Measurements from ENCODE around the gene VSX2. TPM values are rescaled to one million over a fixed set of nuclear protein-coding genes. Genes with fewer than 3 reads are reported as not detected.
"Not testable (repeated sequence)": the region's sequence is repeated elsewhere in the genome, so short reads cannot be mapped to it uniquely, and the experiment has no call there.

Gene VSX2
- polyA plus RNA-seq, 1 of the 3 experiments (the other 2 are of a cell fraction): not detected

GRCh38 chr14:74270382-74271177 is 31.3 kb downstream of the VSX2 start:
- H3K9ac ChIP-seq; DNase-seq; H3K79me2 ChIP-seq (ENCODE audit: insufficient read depth); POLR2A ChIA-PET; H3K9me3 ChIP-seq; H2AFZ ChIP-seq (ENCODE audit: low read depth); H3K4me3 ChIP-seq (ENCODE audit: low read depth in 2 of 2, low read length in 1 of 2); H3K4me2 ChIP-seq; H3K4me1 ChIP-seq (ENCODE audit: control insufficient read depth in 1 of 2, insufficient read depth in 2 of 2, low read depth in 1 of 2, low read length in 1 of 2); H3K9me2 ChIP-seq; H3K36me3 ChIP-seq (replicated peaks in 1 of 2; ENCODE audit: control insufficient read depth in 1 of 2, insufficient read depth in 2 of 2, low read length in 1 of 2); H4K20me1 ChIP-seq (ENCODE audit: insufficient read depth); H3F3A ChIP-seq (replicated peaks; ENCODE audit: insufficient read depth); H3K27me3 ChIP-seq (ENCODE audit: insufficient read depth): not testable (repeated sequence)
- peak overlapping the region in 1 of 2 experiments; percentile 8; a peak in 2 of 4 replicates for H3K27ac ChIP-seq (ENCODE audit: low read depth in 2 of 2, low read length in 1 of 2)
- 55% methylated on average over 14 of the region's 14 CpGs for WGBS (ENCODE audit: low lambda C conversion rate)
- CTCF ChIA-PET: interaction anchor here (0.8 to 5.9 kb wide), 5 partner anchors 13 to 54 kb away, joined by 3 to 35 read pairs (median 3); no protein-coding TSS in a partner anchor
- TF ChIP-seq FOSL2 (IDR thresholded peaks at IDR 0.05; ENCODE audit: borderline replicate concordance, low read depth) (peak; percentile 59; the same call in 1 of the 2 replicates), RXRA (IDR thresholded peaks at IDR 0.05; ENCODE audit: borderline replicate concordance, low read depth) (peak; percentile 78), JUND (IDR thresholded peaks at IDR 0.05) (peak; percentile 54)

GRCh38 chr14:74271365-74271764 is 32.1 kb downstream of the VSX2 start:
- Histone ChIP-seq H3K27me3 (ENCODE audit: insufficient read depth) (no peaks in the 10 kb centered on the region), H3K27ac (ENCODE audit: low read depth in 2 of 2, low read length in 1 of 2) (no peak overlapping the region), H3K9ac (no peak overlapping the region), H3K36me3 (replicated peaks in 1 of 2; ENCODE audit: control insufficient read depth in 1 of 2, insufficient read depth in 2 of 2, low read length in 1 of 2) (no peaks in the 10 kb centered on the region), H3K79me2 (ENCODE audit: insufficient read depth) (no peaks in the 10 kb centered on the region), H4K20me1 (ENCODE audit: insufficient read depth) (no peaks in the 10 kb centered on the region), H3K4me1 (ENCODE audit: control insufficient read depth in 1 of 2, insufficient read depth in 2 of 2, low read depth in 1 of 2, low read length in 1 of 2) (no peaks in the 10 kb centered on the region), H2AFZ (ENCODE audit: low read depth) (no peak overlapping the region), H3K4me3 (ENCODE audit: low read depth in 2 of 2, low read length in 1 of 2) (no peak overlapping the region), H3K9me2 (no peaks in the 10 kb centered on the region), H3K4me2 (no peak overlapping the region), H3K9me3 (no peaks in the 10 kb centered on the region), H3F3A (replicated peaks; ENCODE audit: insufficient read depth) (peaks cover 4% of the 10 kb centered on the region)
- CTCF ChIA-PET: interaction anchor here (1.5 to 5.9 kb wide), 2 partner anchors 14 to 20 kb away, joined by 6 to 35 read pairs; no protein-coding TSS in a partner anchor
- TF ChIP-seq REST (IDR thresholded peaks at IDR 0.05; ENCODE audit: low read depth, low read length): no peak
- no peak for TF ChIP-seq TCF12 (IDR thresholded peaks at IDR 0.05)
- TF ChIP-seq MEF2A (IDR thresholded peaks at IDR 0.05; ENCODE audit: borderline replicate concordance, low read depth): no peak
- WGBS (ENCODE audit: low lambda C conversion rate): 96% methylated on average over 1 of the region's 1 CpG
- POLR2A ChIA-PET: no interaction called here
- DNase-seq: no peak

Measured in SK-N-SH (cell line).